ENCODE results near the gene RAB31. TPM values are rescaled to one million over a fixed set of nuclear protein-coding genes. Genes with fewer than 3 reads are reported as not detected.

The RAB31 gene
- polyA plus RNA-seq, 2 of the 4 experiments (the other 2 are of a cell fraction) = 16.9 to 46.3 TPM

- no peak overlapping the region for H3K4me2 ChIP-seq
- CTCF ChIA-PET = interaction anchor here (2.2 to 5.5 kb wide), 2 partner anchors 13 to 110 kb away, joined by 6 to 43 read pairs; no protein-coding TSS in a partner anchor
- H3K9me3 ChIP-seq = no peaks in the 10 kb centered on the region
- no peak for TF ChIP-seq CBX8 (IDR thresholded peaks at IDR 0.05)
- no peak for TF ChIP-seq RAD21 (conservative IDR thresholded peaks at IDR 0.05 in 1 of 2, IDR thresholded peaks at IDR 0.05 in 1 of 2)
- no peak for TF ChIP-seq HMGXB4 (CRISPR knock-in tag; IDR thresholded peaks at IDR 0.05; ENCODE audit: borderline replicate concordance)
- no peak for TF ChIP-seq EHF (CRISPR knock-in tag; IDR thresholded peaks at IDR 0.05)
- no peak for TF ChIP-seq RNF2 (IDR thresholded peaks at IDR 0.05; ENCODE audit: borderline replicate concordance, low read depth)
- POLR2A ChIA-PET = no interaction called here
- DNase-seq (ENCODE audit: low read depth in 1 of 2, low spot score in 1 of 2) = no peak
- H3K27ac ChIP-seq = peak overlapping the region in 1 of 2 experiments; percentile 76; a peak in 3 of 6 replicates
- WGBS (ENCODE audit: missing lambda C conversion rate) = 95% methylated on average over 4 of the region's 4 CpGs
- H3K4me3 ChIP-seq = no peak overlapping the region
- ATAC-seq = no peak
- H3K4me1 ChIP-seq = peaks cover 24% of the 10 kb centered on the region
- no peak for FAIRE-seq
Measured at GRCh38 chr18:9685615-9685890, 22.5 kb upstream of the RAB31 start.

- H3K27ac ChIP-seq = no peak overlapping the region
- TF ChIP-seq ELK1 (IDR thresholded peaks at IDR 0.05; ENCODE audit: low read depth, low read length) (no peak), MYC (IDR thresholded peaks at IDR 0.05; ENCODE audit: borderline replicate concordance, low read length) (no peak), MAFK (IDR thresholded peaks at IDR 0.05; ENCODE audit: partially characterized antibody) (no peak)
- FAIRE-seq (no peak), DNase-seq (ENCODE audit: low read depth in 1 of 2, low spot score in 1 of 2) (no peak), ATAC-seq (no peak)
- ChIA-PET POLR2A (no interaction called here), CTCF (interaction anchor here (1.0 to 1.4 kb wide), 3 partner anchors 14 to 113 kb away, joined by 3 read pairs; no protein-coding TSS in a partner anchor)
- no peak overlapping the region for H3K4me3 ChIP-seq
- no peak overlapping the region for H3K4me2 ChIP-seq
- no peaks in the 10 kb centered on the region for H3K9me3 ChIP-seq
- WGBS (ENCODE audit: missing lambda C conversion rate) = 83% methylated on average over 19 of the region's 19 CpGs
- H3K4me1 ChIP-seq = peaks cover 21% of the 10 kb centered on the region
Measured at GRCh38 chr18:9688036-9688741, 19.9 kb upstream of the RAB31 start.

GRCh38 chr18:9689253-9689652 lies 18.8 kb upstream of the RAB31 start:
- DNase-seq (ENCODE audit: low read depth in 1 of 2, low spot score in 1 of 2) = no peak
- POLR2A ChIA-PET = no interaction called here
- H3K4me3 ChIP-seq = no peak overlapping the region
- peaks cover 10% of the 10 kb centered on the region; the same call in 2 of the 3 replicates for H3K4me1 ChIP-seq
- CTCF ChIA-PET = interaction anchor here (0.8 to 1.1 kb wide), 2 partner anchors 11 to 107 kb away, joined by 3 read pairs; no protein-coding TSS in a partner anchor
- no peak overlapping the region for H3K4me2 ChIP-seq
- no peak for TF ChIP-seq JUN (IDR thresholded peaks at IDR 0.05)
- TF ChIP-seq EHF (CRISPR knock-in tag; IDR thresholded peaks at IDR 0.05) = no peak
- no peak for TF ChIP-seq CEBPB (IDR thresholded peaks at IDR 0.05)
- no peak for TF ChIP-seq CHD4 (IDR thresholded peaks at IDR 0.05; ENCODE audit: borderline replicate concordance)
- no peak for TF ChIP-seq EHMT2 (IDR thresholded peaks at IDR 0.05; ENCODE audit: low read depth)
- no peak for TF ChIP-seq BHLHE40 (IDR thresholded peaks at IDR 0.05; ENCODE audit: low read depth, low read length)
- no peak for TF ChIP-seq POLR2AphosphoS2 (conservative IDR thresholded peaks at IDR 0.05; ENCODE audit: low read length)
- no peak for TF ChIP-seq RARB (CRISPR knock-in tag; IDR thresholded peaks at IDR 0.05)
- TF ChIP-seq HEYL (CRISPR knock-in tag; IDR thresholded peaks at IDR 0.05) = no peak
- no peak for TF ChIP-seq NPAS2 (CRISPR knock-in tag; IDR thresholded peaks at IDR 0.05; ENCODE audit: borderline replicate concordance)
- no peak for TF ChIP-seq CTCF (IDR thresholded peaks at IDR 0.05)
- TF ChIP-seq SREBF2 (IDR thresholded peaks at IDR 0.05) = no peak
- ATAC-seq = no peak
- H3K9me3 ChIP-seq = no peaks in the 10 kb centered on the region
- H3K27ac ChIP-seq = no peak overlapping the region
- FAIRE-seq = no peak
- 71% methylated on average over 3 of the region's 3 CpGs for WGBS (ENCODE audit: missing lambda C conversion rate)

Measured in A549 (cell line).